OCI-LY1 (cell line): ENCODE data around the gene LRFN2.

Experiments
- EZH2 ChIP-seq: fragments of 200-600 bp; sonication (generic), shearing (Covaris generic); IDR thresholded peaks from 2 replicates; pipeline ENCODE4 v1.8.0; 2017; ENCODE audit warnings: borderline replicate concordance, mixed run types, mild to moderate bottlenecking, antibody characterized with exemption, low read length, moderate library complexity, mixed read lengths
- TF ChIP-seq, protein P1 (sequence below): fragments of 200-600 bp; sonication (generic), shearing (Covaris generic); IDR thresholded peaks from 2 replicates; pipeline ENCODE4 v1.5.1; 2017; ENCODE audit warnings: mild to moderate bottlenecking, antibody characterized with exemption, low read length, moderate library complexity, mixed read lengths

DNA sequence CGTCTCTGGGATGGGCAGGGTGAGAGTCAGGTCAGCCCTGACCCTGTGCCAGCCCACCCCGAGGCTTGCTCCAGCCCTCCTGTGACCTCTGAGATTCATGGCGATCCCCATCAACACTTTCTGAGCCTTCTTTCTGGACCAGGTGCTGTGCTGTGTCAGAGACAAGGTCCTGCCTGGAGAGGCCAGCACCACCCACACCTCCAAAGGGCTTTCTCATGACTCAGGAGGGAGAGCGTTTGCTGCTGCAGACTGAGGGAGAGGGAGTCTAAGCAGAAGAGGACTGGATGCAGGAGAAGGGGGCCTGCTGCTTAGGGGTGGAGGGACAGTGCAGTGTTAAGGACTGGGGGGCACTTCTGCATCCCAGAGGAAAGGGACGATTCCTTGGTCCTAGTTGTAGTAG lies 193.5 kb downstream of the LRFN2 start:
- TF ChIP-seq, protein P1, sequence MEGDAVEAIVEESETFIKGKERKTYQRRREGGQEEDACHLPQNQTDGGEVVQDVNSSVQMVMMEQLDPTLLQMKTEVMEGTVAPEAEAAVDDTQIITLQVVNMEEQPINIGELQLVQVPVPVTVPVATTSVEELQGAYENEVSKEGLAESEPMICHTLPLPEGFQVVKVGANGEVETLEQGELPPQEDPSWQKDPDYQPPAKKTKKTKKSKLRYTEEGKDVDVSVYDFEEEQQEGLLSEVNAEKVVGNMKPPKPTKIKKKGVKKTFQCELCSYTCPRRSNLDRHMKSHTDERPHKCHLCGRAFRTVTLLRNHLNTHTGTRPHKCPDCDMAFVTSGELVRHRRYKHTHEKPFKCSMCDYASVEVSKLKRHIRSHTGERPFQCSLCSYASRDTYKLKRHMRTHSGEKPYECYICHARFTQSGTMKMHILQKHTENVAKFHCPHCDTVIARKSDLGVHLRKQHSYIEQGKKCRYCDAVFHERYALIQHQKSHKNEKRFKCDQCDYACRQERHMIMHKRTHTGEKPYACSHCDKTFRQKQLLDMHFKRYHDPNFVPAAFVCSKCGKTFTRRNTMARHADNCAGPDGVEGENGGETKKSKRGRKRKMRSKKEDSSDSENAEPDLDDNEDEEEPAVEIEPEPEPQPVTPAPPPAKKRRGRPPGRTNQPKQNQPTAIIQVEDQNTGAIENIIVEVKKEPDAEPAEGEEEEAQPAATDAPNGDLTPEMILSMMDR: no peak
- no peak for TF ChIP-seq EZH2
